HG03196 (cell line): ENCODE data around the gene HTR3B.

Experiments used
- ATAC-seq: cut with Tn5 transposase; IDR thresholded peaks from one replicate; pipeline ENCODE4 v1.9.1; 2021; ENCODE audit not compliant: unreplicated experiment

The HTR3B gene

GRCh38 chr11:113986351-113987140 is 82.0 kb downstream of the HTR3B start:
- ATAC-seq, result no peak

GRCh38 chr11:113989381-113989780 is 84.8 kb downstream of the HTR3B start:
- ATAC-seq, result no peak

- no peak for ATAC-seq
Observed at GRCh38 chr11:113989916-113990315, 85.3 kb downstream of the HTR3B start.

- no peak for ATAC-seq
Observed at GRCh38 chr11:113991170-113991569, 86.6 kb downstream of the HTR3B start.

GRCh38 chr11:113991718-113992458 is 87.3 kb downstream of the HTR3B start:
- ATAC-seq, result no peak

- no peak for ATAC-seq
Observed at GRCh38 chr11:113992459-113993110, 88.0 kb downstream of the HTR3B start.

GRCh38 chr11:113994077-113994954 is 89.7 kb downstream of the HTR3B start:
- no peak for ATAC-seq
